HL-60 (cell line): ENCODE measurements around the gene SLC22A23.

Experiments used
- CTCF ChIP-seq: IDR thresholded peaks from one replicate; pipeline ENCODE4 v1.5.1; 2011; ENCODE audit warnings: low read length, control low read depth, inconsistent platforms; ENCODE audit not compliant: insufficient read depth
- REST ChIP-seq: IDR thresholded peaks from 2 replicates; pipeline ENCODE4 v1.6.1; 2012; ENCODE audit warnings: low read depth; ENCODE audit not compliant: insufficient replicate concordance
- SPI1 ChIP-seq: IDR thresholded peaks from 2 replicates; pipeline ENCODE4 v1.6.1; 2012; ENCODE audit warnings: low read depth, mild to moderate bottlenecking, borderline replicate concordance

GRCh38 chr6:3226042-3226441 lies 230.8 kb downstream of the SLC22A23 start:
- TF ChIP-seq CTCF (no peak), REST (no peak), SPI1 (no peak)
